Activated CD4-positive, alpha-beta T cell treated with anti-CD3 and anti-CD28 coated beads, Interleukin-2, amount 10 ng/mL, durations not matched to agents 24 days and 14 days (primary cell): ENCODE data around the gene PRKCA. TPM values are rescaled to one million over a fixed set of nuclear protein-coding genes. Genes with fewer than 3 reads are reported as not detected.

Experiments
- DNase-seq: peaks from one replicate; pipeline ENCODE4 v3.0.0; 2022
- H3K27ac Mint-ChIP-seq: one replicate; pipeline ENCODE4 v1.8.0; 2022; ENCODE audit warnings: mild to moderate bottlenecking, mixed read lengths
- H3K27me3 Mint-ChIP-seq: one replicate; pipeline ENCODE4 v1.8.0; 2022; ENCODE audit warnings: mixed read lengths
- H3K36me3 Mint-ChIP-seq: one replicate; pipeline ENCODE4 v1.8.0; 2022; ENCODE audit warnings: low read depth, mild to moderate bottlenecking, mixed read lengths
- H3K4me1 Mint-ChIP-seq: one replicate; pipeline ENCODE4 v1.8.0; 2021; ENCODE audit warnings: mixed read lengths
- H3K4me3 Mint-ChIP-seq: one replicate; pipeline ENCODE4 v1.8.0; 2022; ENCODE audit warnings: mild to moderate bottlenecking, moderate library complexity, mixed read lengths
- H3K9me3 Mint-ChIP-seq: one replicate; pipeline ENCODE4 v1.8.0; 2021; ENCODE audit warnings: mixed read lengths
- intact Hi-C: fragments of 100-400 bp; cut with micrococcal nuclease; formaldehyde crosslinking; loops from one replicate; pipeline ENCODE4 v1.15.1; 2023
- total RNA-seq: library from RNA; stranded (reverse); gene quantifications from 2 replicates; pipeline ENCODE4 v1.2.3, GENCODE V29; 2022

PRKCA gene
- total RNA-seq, 1 donor from 2014 or later = 164 TPM

GRCh38 chr17:66775271-66775670 lies 472.9 kb downstream of the PRKCA start:
- H3K9me3 Mint-ChIP-seq = no peaks in the 10 kb centered on the region
- no peaks in the 10 kb centered on the region for H3K4me1 Mint-ChIP-seq
- no peak overlapping the region for H3K27ac Mint-ChIP-seq
- intact Hi-C loops = no loop called here
- DNase-seq = no peak
- H3K36me3 Mint-ChIP-seq = peaks cover 27% of the 10 kb centered on the region
- no peaks in the 10 kb centered on the region for H3K27me3 Mint-ChIP-seq
- no peak overlapping the region for H3K4me3 Mint-ChIP-seq

DNA sequence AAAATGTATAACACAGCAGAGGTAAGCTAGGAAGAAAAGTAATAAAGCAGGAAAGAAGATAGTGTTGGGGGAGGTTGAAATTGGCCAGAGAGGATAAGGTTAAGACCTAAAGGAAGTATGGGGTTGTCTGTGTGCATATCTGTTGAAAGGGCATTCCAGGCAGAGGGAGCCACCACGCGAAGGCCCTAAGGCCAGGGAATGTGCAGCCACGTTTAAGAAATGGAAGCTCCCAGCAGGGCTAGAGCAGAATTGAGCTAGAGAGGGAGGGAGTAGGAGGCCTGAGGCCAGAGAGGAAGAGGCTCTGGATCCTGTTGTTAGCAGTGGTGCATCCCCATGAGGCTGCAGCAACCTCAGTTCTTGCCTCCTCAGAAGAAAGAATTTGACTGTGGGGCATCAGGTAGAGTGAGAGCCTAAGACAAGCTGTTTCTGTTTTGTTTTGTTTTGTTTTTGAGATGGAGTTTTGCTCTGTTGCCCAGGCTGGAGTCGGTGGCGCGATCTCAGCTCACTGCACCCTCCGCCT lies 473.5 kb downstream of the PRKCA start:
- Mint-ChIP-seq H3K4me3 (no peak overlapping the region), H3K4me1 (no peaks in the 10 kb centered on the region), H3K27ac (no peak overlapping the region), H3K9me3 (no peaks in the 10 kb centered on the region), H3K27me3 (no peaks in the 10 kb centered on the region), H3K36me3 (peaks cover 27% of the 10 kb centered on the region)
- no peak for DNase-seq
- intact Hi-C loops = no loop called here

GRCh38 chr17:66776999-66777688 lies 474.7 kb downstream of the PRKCA start:
- Mint-ChIP-seq H3K27me3 (no peaks in the 10 kb centered on the region), H3K4me1 (no peaks in the 10 kb centered on the region), H3K9me3 (no peaks in the 10 kb centered on the region), H3K27ac (no peak overlapping the region), H3K4me3 (no peak overlapping the region), H3K36me3 (peaks cover 34% of the 10 kb centered on the region)
- DNase-seq = no peak
- intact Hi-C loops = no loop called here

GRCh38 chr17:66777689-66778225 lies 475.3 kb downstream of the PRKCA start:
- Mint-ChIP-seq H3K9me3 (no peaks in the 10 kb centered on the region), H3K36me3 (peaks cover 34% of the 10 kb centered on the region), H3K4me1 (no peaks in the 10 kb centered on the region), H3K27me3 (no peaks in the 10 kb centered on the region), H3K27ac (no peak overlapping the region), H3K4me3 (no peak overlapping the region)
- intact Hi-C loops = no loop called here
- no peak for DNase-seq

- peaks cover 34% of the 10 kb centered on the region for H3K36me3 Mint-ChIP-seq
- H3K27ac Mint-ChIP-seq = peak overlapping the region; percentile 19
- intact Hi-C loops = no loop called here
- no peak overlapping the region for H3K4me3 Mint-ChIP-seq
- H3K27me3 Mint-ChIP-seq = no peaks in the 10 kb centered on the region
- no peaks in the 10 kb centered on the region for H3K4me1 Mint-ChIP-seq
- no peaks in the 10 kb centered on the region for H3K9me3 Mint-ChIP-seq
- DNase-seq = no peak
Measured at GRCh38 chr17:66778531-66779236, 476.3 kb downstream of the PRKCA start.

- Mint-ChIP-seq H3K36me3 (peaks cover 29% of the 10 kb centered on the region), H3K4me1 (no peaks in the 10 kb centered on the region), H3K4me3 (no peak overlapping the region), H3K9me3 (no peaks in the 10 kb centered on the region), H3K27ac (no peak overlapping the region), H3K27me3 (no peaks in the 10 kb centered on the region)
- intact Hi-C loops = no loop called here
- no peak for DNase-seq
Measured at GRCh38 chr17:66779237-66779606, 476.8 kb downstream of the PRKCA start.

DNA sequence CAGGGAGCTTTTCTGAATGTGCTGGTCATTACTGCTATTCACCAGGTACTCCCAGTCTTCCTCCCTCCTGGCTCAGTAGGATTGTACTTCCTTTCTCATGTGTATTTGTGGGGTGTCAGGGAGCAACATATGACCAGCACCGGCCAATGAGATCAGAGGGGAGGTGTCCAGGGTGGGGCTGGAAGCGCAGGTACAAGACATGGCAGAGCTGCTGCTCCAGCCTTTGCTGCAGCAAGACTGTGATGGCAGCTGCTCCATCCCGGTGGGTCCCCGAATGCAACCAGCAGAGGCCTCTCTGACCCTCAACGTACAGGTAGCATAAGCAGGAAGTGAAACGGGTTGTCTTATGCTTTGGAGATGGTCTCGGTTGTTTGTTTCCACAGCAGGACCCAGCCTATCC lies 478.7 kb downstream of the PRKCA start:
- no peaks in the 10 kb centered on the region for H3K9me3 Mint-ChIP-seq
- H3K4me1 Mint-ChIP-seq = no peaks in the 10 kb centered on the region
- H3K4me3 Mint-ChIP-seq = no peak overlapping the region
- intact Hi-C loops = no loop called here
- no peak for DNase-seq
- H3K27ac Mint-ChIP-seq = no peak overlapping the region
- H3K36me3 Mint-ChIP-seq = peaks cover 23% of the 10 kb centered on the region
- no peaks in the 10 kb centered on the region for H3K27me3 Mint-ChIP-seq

GRCh38 chr17:66782851-66783250 lies 480.4 kb downstream of the PRKCA start:
- Mint-ChIP-seq H3K27ac (no peak overlapping the region), H3K9me3 (no peaks in the 10 kb centered on the region), H3K4me1 (no peaks in the 10 kb centered on the region), H3K27me3 (no peaks in the 10 kb centered on the region), H3K4me3 (no peak overlapping the region), H3K36me3 (peaks cover 37% of the 10 kb centered on the region)
- no peak for DNase-seq
- intact Hi-C loops = no loop called here

DNA sequence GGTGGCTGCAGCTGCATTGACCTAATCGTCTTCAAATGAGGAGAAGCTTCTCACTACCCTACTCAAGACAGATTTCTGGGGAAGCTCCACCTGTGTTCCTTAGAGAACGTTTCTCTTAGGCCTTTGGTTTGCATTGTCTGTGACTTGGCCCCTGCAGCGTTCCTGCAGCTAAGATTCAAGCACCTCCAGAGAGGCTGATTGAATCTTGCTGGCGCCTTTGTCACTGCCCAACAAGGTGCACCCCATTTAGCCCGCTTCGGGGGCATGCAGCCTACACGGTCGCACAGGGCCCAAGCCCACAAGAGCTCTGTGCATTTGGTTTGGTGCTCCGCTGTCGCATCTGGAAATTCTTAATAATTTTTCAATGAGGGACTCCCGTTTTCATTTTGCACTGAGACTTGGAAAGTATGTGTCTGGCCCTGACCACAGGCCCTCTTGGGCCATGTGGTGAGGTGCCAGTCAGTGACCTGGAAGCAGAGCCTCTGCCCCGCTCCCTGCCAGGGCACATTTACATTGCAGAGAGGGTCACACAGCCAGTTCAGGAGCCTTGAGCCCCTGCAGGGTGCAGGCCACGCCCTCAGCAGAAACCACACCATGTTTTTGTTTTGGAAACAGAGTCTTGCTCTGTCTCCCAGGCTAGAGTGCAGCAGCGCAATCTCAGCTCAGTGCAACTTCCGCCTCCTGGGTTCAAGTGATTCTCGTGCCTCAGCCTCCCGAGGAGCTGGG lies 481.4 kb downstream of the PRKCA start:
- intact Hi-C loops = no loop called here
- H3K36me3 Mint-ChIP-seq = peaks cover 42% of the 10 kb centered on the region
- no peak for DNase-seq
- H3K9me3 Mint-ChIP-seq = no peaks in the 10 kb centered on the region
- no peak overlapping the region for H3K27ac Mint-ChIP-seq
- H3K4me3 Mint-ChIP-seq = no peak overlapping the region
- no peaks in the 10 kb centered on the region for H3K4me1 Mint-ChIP-seq
- H3K27me3 Mint-ChIP-seq = no peaks in the 10 kb centered on the region

DNA sequence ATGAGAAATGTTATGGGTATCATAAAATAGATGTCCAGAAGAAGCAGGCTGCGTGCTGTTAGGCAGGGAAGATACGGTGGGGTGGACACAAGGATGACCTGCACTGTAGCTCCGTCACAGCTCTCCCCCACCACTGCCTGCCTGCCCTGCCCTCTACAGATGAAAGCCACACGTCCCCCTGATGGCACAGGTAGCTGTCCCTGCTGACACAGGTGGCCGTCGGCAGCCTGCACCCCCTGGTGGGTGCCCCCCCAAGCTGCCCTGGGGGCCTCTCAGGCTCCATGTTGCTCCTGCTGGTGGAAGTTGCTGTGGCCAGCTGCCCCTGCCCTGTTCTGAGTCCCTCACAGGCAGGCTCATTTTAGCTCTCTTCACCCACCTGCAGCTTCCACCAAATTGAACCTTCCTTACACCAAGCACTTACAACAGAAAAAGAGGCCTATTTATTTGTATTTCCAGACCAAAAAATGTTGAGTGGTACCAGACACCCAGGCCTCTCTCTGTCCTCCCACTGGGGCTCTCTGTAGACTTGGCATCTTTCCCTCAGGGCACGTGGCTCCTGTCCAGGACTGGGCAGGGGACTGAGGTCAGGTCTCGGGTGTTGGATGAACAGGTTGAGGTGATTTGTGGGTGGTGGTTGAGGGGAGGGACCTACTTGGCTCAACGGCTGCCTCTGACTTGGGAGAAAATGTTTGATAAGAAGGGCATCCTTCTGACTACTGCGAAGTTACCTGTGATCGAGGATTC lies 482.4 kb downstream of the PRKCA start:
- DNase-seq = no peak
- H3K27ac Mint-ChIP-seq = no peak overlapping the region
- H3K4me1 Mint-ChIP-seq = no peaks in the 10 kb centered on the region
- peaks cover 38% of the 10 kb centered on the region for H3K36me3 Mint-ChIP-seq
- H3K4me3 Mint-ChIP-seq = no peak overlapping the region
- H3K9me3 Mint-ChIP-seq = no peaks in the 10 kb centered on the region
- no peaks in the 10 kb centered on the region for H3K27me3 Mint-ChIP-seq
- intact Hi-C loops = no loop called here

- Mint-ChIP-seq H3K4me1 (peaks cover 1% of the 10 kb centered on the region), H3K27me3 (no peaks in the 10 kb centered on the region), H3K36me3 (peaks cover 42% of the 10 kb centered on the region), H3K9me3 (no peaks in the 10 kb centered on the region), H3K4me3 (no peak overlapping the region), H3K27ac (no peak overlapping the region)
- intact Hi-C loops = no loop called here
- no peak for DNase-seq
Measured at GRCh38 chr17:66786107-66786506, 483.7 kb downstream of the PRKCA start.

DNA sequence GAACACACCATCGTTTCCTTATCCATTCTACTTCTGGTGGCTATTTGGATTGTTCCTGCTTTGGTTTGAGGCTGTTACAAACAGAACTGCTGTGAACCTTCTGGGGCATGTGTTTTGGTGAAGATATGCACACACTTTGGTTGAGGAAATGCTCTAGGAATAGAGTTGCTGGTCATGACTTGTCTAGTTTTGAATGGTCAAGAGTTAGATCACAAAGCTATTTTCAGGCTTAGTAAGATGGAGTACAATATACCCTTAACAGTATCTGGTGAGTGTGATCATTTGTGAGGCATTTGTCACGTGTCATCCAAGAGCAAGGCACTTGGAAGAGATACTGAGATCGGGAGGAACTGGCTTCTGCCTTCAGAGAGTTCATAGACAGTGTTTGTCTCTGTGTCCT lies 485.5 kb downstream of the PRKCA start:
- Mint-ChIP-seq H3K4me1 (peaks cover 3% of the 10 kb centered on the region), H3K27me3 (no peaks in the 10 kb centered on the region), H3K36me3 (peaks cover 48% of the 10 kb centered on the region), H3K4me3 (no peak overlapping the region), H3K9me3 (no peaks in the 10 kb centered on the region), H3K27ac (peak overlapping the region; percentile 31)
- intact Hi-C loops = no loop called here
- DNase-seq = no peak

- DNase-seq = no peak
- Mint-ChIP-seq H3K27me3 (no peaks in the 10 kb centered on the region), H3K4me1 (peaks cover 3% of the 10 kb centered on the region), H3K36me3 (peaks cover 60% of the 10 kb centered on the region), H3K4me3 (no peak overlapping the region), H3K27ac (no peak overlapping the region), H3K9me3 (no peaks in the 10 kb centered on the region)
- intact Hi-C loops = no loop called here
Measured at GRCh38 chr17:66789093-66789492, 486.7 kb downstream of the PRKCA start.
